ENCODE results near the gene VAT1. TPM values are rescaled to one million over a fixed set of nuclear protein-coding genes. Genes with fewer than 3 reads are reported as not detected.
A peak's percentile ranks its signal among the peaks of the same experiment; 100 is the strongest.

The VAT1 gene
- total and polyA plus RNA-seq, 9 of the 15 experiments (the other 6 are each of a cell fraction or from before 2014, with no cell fraction given): 29.4 to 153 (median 66.7) TPM

DNA sequence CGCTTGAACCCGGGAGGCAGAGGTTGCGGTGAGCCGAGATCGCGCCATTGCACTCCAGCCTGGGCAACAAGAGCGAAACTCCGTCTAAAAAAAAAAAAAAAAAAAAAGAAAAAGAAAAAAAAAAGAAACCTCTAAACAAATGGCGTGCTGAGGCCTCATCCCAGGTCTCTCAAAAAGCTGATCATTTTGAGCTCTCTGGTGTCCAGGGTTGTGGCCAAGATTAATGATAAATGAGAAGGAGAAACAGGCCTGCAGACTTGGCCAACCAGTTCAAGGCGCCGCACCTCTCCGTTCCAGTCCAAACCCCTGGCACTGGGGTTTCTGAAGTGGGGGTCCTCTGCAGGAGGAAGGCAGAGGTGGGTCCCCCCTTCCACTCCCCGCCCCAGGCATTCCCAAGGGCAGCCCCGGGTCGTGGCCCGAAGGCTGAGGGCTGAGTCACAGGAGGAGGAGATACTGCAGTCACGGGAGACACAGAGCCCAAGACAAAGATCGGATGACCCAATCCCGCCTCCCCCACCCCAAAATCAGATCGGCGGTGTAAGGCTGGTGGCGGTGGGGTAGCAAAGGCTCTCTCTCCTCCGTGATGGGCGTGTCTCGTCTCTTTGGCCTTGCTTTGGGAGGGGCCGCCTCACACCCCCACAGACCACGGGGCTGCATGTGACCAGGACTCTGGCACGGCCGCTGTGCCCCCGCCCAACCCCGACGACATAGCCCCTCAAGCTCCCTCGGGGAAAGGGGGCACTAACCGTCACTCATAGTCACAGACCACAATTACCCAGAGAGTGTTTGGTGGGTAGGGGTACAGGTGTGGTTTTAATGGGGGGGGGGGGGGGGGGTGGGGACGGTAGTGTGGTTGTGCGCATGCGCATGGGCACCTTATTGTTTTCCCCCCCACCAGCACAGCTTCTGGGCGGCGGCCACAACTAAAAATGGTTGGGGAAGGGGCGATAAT lies 1.1 kb downstream of the VAT1 start (continued):
- no peak for TF ChIP-seq CCAR2 (IDR thresholded peaks at IDR 0.05; ENCODE audit: low read depth, low read length)
- TF ChIP-seq, protein P1, sequence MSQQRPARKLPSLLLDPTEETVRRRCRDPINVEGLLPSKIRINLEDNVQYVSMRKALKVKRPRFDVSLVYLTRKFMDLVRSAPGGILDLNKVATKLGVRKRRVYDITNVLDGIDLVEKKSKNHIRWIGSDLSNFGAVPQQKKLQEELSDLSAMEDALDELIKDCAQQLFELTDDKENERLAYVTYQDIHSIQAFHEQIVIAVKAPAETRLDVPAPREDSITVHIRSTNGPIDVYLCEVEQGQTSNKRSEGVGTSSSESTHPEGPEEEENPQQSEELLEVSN (IDR thresholded peaks at IDR 0.05; ENCODE audit: borderline replicate concordance in 1 of 2, extremely low read depth in 1 of 2, insufficient read depth in 1 of 2, insufficient read length in 1 of 2, low read depth in 1 of 2, low read length in 1 of 2, poor library complexity in 1 of 2, severe bottlenecking in 1 of 2): peak in 1 of 2 experiments; percentile 82
- TF ChIP-seq FIP1L1 (IDR thresholded peaks at IDR 0.05; ENCODE audit: low read depth, low read length, poor library complexity, severe bottlenecking): no peak
- TF ChIP-seq SMARCE1 (IDR thresholded peaks at IDR 0.05): peak; percentile 93
- TF ChIP-seq HNRNPH1 (optimal IDR thresholded peaks at IDR 0.05; ENCODE audit: low read depth, low read length): no peak
- TF ChIP-seq JUND (IDR thresholded peaks at IDR 0.05; ENCODE audit: borderline replicate concordance, low read depth, low read length): peak; percentile 97
- TF ChIP-seq JUND (tag; IDR thresholded peaks at IDR 0.05; ENCODE audit: borderline replicate concordance, low read depth, low read length): peak; percentile 95; the same call in 2 of the 3 replicates
- peak; percentile 41; the same call in 1 of the 2 replicates for TF ChIP-seq RREB1 (CRISPR knock-in tag; IDR thresholded peaks at IDR 0.05)
- no peak for TF ChIP-seq SAFB (IDR thresholded peaks at IDR 0.05; ENCODE audit: borderline replicate concordance, low read depth, low read length)
- TF ChIP-seq NFIX (CRISPR knock-in tag; IDR thresholded peaks at IDR 0.05; ENCODE audit: low read depth): no peak
- TF ChIP-seq ATF6 (CRISPR knock-in tag; IDR thresholded peaks at IDR 0.05): no peak
- TF ChIP-seq, protein P2, sequence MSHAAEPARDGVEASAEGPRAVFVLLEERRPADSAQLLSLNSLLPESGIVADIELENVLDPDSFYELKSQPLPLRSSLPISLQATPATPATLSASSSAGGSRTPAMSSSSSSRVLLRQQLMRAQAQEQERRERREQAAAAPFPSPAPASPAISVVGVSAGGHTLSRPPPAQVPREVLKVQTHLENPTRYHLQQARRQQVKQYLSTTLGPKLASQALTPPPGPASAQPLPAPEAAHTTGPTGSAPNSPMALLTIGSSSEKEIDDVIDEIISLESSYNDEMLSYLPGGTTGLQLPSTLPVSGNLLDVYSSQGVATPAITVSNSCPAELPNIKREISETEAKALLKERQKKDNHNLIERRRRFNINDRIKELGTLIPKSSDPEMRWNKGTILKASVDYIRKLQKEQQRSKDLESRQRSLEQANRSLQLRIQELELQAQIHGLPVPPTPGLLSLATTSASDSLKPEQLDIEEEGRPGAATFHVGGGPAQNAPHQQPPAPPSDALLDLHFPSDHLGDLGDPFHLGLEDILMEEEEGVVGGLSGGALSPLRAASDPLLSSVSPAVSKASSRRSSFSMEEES (CRISPR knock-in tag; IDR thresholded peaks at IDR 0.05): 0 out of 2 replicates have a peak, but pooled peaks have one; percentile 24
- no peak for TF ChIP-seq PHTF2 (CRISPR knock-in tag; IDR thresholded peaks at IDR 0.05)
- no peak for TF ChIP-seq YBX1 (IDR thresholded peaks at IDR 0.05)
- no peak for TF ChIP-seq ZZZ3 (IDR thresholded peaks at IDR 0.05)
- TF ChIP-seq TRIM24 (IDR thresholded peaks at IDR 0.05): peak in 1 of 2 experiments; percentile 68; a peak in 2 of 4 replicates

All from K562 (cell line).